KOPT-K1 (cell line): ENCODE measurements around the gene KRTAP2-3.

ENCODE experiments used
- H3K27ac ChIP-seq: fragments of 200-600 bp; sonication (generic); 2 replicates; pipeline ENCODE4 v1.5.1; 2016; ENCODE audit warnings: antibody characterized with exemption, mild to moderate bottlenecking, low read depth, low read length; ENCODE audit not compliant: poor library complexity, severe bottlenecking
- H3K36me3 ChIP-seq: fragments of 200-600 bp; sonication (generic); 2 replicates; pipeline ENCODE4 v1.5.1; 2017; ENCODE audit warnings: antibody characterized with exemption, mild to moderate bottlenecking, low read length, moderate library complexity; ENCODE audit not compliant: insufficient read depth
- H3K9me3 ChIP-seq: fragments of 200-600 bp; sonication (generic); 2 replicates; pipeline ENCODE4 v1.5.1; 2017; ENCODE audit warnings: antibody characterized with exemption, low read length, mild to moderate bottlenecking; ENCODE audit not compliant: insufficient read depth, poor library complexity, severe bottlenecking

The KRTAP2-3 gene

GRCh38 chr17:41024697-41025096, 35.2 kb downstream of the KRTAP2-3 start:
- H3K36me3 ChIP-seq, result no peaks in the 10 kb centered on the region
- no peak overlapping the region for H3K27ac ChIP-seq
- no peaks in the 10 kb centered on the region for H3K9me3 ChIP-seq

- Histone ChIP-seq H3K36me3 (no peaks in the 10 kb centered on the region), H3K27ac (no peak overlapping the region), H3K9me3 (no peaks in the 10 kb centered on the region)
Observed at GRCh38 chr17:41020336-41020735, 39.6 kb downstream of the KRTAP2-3 start.

- Histone ChIP-seq H3K36me3 (no peaks in the 10 kb centered on the region), H3K9me3 (no peaks in the 10 kb centered on the region), H3K27ac (no peak overlapping the region)
Observed at GRCh38 chr17:41019415-41019814, 40.5 kb downstream of the KRTAP2-3 start.

- no peak overlapping the region for H3K27ac ChIP-seq
- H3K9me3 ChIP-seq, result no peaks in the 10 kb centered on the region
- H3K36me3 ChIP-seq, result no peaks in the 10 kb centered on the region
Observed at GRCh38 chr17:41018541-41018940, 41.4 kb downstream of the KRTAP2-3 start.

- no peak overlapping the region for H3K27ac ChIP-seq
- no peaks in the 10 kb centered on the region for H3K9me3 ChIP-seq
- H3K36me3 ChIP-seq, result no peaks in the 10 kb centered on the region
Observed at GRCh38 chr17:41016578-41017215, 43.2 kb downstream of the KRTAP2-3 start.

DNA sequence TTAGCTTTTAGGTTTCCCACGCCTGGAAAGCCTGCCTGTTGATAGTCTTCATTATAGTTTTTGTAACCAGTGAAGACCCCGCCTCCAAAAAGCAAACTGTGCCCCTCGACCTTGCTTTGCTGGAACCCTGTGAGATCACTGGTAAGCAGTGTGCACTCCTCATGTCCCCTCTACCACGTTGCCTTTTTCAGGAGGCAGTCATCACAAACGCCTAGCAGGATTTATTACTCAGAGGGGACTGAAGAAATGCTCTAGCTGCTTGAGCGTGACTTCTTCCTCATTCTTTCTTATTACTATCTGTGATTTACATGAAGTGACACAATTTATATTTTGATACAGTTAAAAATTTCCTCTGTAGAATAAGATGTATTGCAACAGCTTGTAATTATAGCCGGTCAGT, 44.5 kb downstream of the KRTAP2-3 start:
- Histone ChIP-seq H3K9me3 (no peaks in the 10 kb centered on the region), H3K27ac (no peak overlapping the region), H3K36me3 (no peaks in the 10 kb centered on the region)

DNA sequence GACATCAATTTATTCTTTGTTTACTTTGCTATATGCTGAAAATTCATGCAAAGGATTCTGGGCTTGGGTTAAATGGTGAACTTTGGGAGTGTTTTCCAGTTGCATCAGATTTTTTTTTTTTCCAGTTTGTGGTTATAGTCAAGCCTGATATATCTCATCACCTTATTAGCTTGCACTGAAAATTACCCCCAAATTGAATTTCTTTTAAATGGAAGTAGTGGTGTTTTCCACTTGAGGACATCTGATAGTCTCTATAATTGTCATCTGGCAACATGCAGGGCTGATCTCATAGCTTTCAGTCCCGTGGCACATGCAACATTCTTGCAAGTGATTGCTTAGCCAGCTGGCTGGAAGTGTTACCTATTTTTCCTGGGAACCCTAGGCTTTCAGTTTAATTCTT, 46.3 kb downstream of the KRTAP2-3 start:
- Histone ChIP-seq H3K36me3 (no peaks in the 10 kb centered on the region), H3K27ac (no peak overlapping the region), H3K9me3 (no peaks in the 10 kb centered on the region)

DNA sequence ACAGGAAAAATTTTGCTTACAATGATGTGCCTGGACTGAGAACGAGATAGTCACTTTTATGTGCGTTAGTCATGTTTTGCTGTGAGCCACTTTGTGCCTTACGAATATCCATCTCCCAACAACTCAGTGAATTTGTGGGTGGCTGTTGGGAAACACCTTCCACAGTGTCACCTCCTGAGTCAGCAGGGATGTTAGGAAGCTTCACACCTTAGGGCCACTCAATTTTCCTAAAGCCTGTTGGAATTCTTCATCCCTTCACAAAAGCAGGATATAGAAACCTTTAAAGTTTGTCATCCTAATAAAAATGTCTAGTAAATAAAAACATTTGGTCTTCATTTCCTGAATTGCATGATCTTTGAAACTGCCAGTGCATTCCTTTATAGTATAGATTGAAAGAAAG, 46.7 kb downstream of the KRTAP2-3 start:
- H3K27ac ChIP-seq, result no peak overlapping the region
- H3K36me3 ChIP-seq, result no peaks in the 10 kb centered on the region
- H3K9me3 ChIP-seq, result no peaks in the 10 kb centered on the region

- Histone ChIP-seq H3K27ac (no peak overlapping the region), H3K9me3 (no peaks in the 10 kb centered on the region), H3K36me3 (no peaks in the 10 kb centered on the region)
Observed at GRCh38 chr17:41012326-41013120, 47.4 kb downstream of the KRTAP2-3 start.

DNA sequence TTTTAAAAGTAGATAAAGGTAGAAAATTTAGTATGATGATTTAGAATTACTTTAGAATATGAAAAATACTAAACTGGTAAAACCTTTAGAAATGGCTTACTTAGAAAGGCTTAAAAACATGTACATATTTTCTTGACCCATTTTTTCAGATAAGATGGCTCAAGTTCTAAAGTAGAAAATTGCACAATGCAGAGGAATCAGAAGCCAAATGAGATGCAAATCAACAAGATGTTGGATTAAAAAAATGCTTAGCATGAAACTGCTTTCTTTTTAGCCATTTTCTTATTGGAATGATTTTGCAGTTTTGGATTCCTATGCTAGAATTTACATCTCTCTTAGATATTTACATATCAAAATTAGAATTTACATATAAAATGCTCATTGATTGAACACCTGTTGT, 49.5 kb downstream of the KRTAP2-3 start:
- Histone ChIP-seq H3K27ac (no peak overlapping the region), H3K9me3 (no peaks in the 10 kb centered on the region), H3K36me3 (no peaks in the 10 kb centered on the region)

- no peaks in the 10 kb centered on the region for H3K36me3 ChIP-seq
- H3K27ac ChIP-seq, result no peak overlapping the region
- H3K9me3 ChIP-seq, result no peaks in the 10 kb centered on the region
Observed at GRCh38 chr17:41009936-41010335, 50.0 kb downstream of the KRTAP2-3 start.

- no peak overlapping the region for H3K27ac ChIP-seq
Observed at GRCh38 chr17:41009301-41009760, 50.6 kb downstream of the KRTAP2-3 start.

More at GRCh38 chr17:41009301-41009760, 50.6 kb downstream of the KRTAP2-3 start:
- Histone ChIP-seq H3K36me3 (no peaks in the 10 kb centered on the region), H3K9me3 (no peaks in the 10 kb centered on the region)
